DND-41 (cell line): ENCODE measurements around the gene ERC2.

Experiments
- ATAC-seq: fragments of 200-7000 bp; cut with Tn5 transposase; 3 replicates; pipeline ENCODE4 v1.9.1; 2021; ENCODE audit warnings: low read depth; ENCODE audit not compliant: insufficient read depth
- DNase-seq: peaks from one replicate; pipeline ENCODE4 v3.0.0-alpha.2; 2020
- H2AFZ ChIP-seq: 2 replicates; pipeline ENCODE4 v1.6.0; 2012; ENCODE audit warnings: low read depth, low read length
- H3K27ac ChIP-seq: 2 replicates; pipeline ENCODE4 v1.5.1; 2012; ENCODE audit warnings: low read length, inconsistent platforms
- H3K27me3 ChIP-seq: fragments of 200-600 bp; sonication (generic); 2 replicates; pipeline ENCODE4 v1.6.0; 2012; ENCODE audit warnings: low read length, mild to moderate bottlenecking, inconsistent platforms; ENCODE audit not compliant: insufficient read depth, poor library complexity
- H3K36me3 ChIP-seq: 2 replicates; pipeline ENCODE4 v1.5.1; 2012; ENCODE audit warnings: low read length, inconsistent platforms; ENCODE audit not compliant: insufficient read depth
- H3K4me1 ChIP-seq: 2 replicates; pipeline ENCODE4 v1.5.1; 2012; ENCODE audit warnings: mild to moderate bottlenecking, low read length; ENCODE audit not compliant: insufficient read depth
- H3K4me2 ChIP-seq: 2 replicates; pipeline ENCODE4 v1.6.0; 2012; ENCODE audit warnings: mild to moderate bottlenecking, moderate library complexity, low read length, inconsistent platforms; ENCODE audit not compliant: insufficient read depth
- H3K4me3 ChIP-seq, 2 experiments: fragments of 200-600 bp in 1 of 2; shearing (Covaris generic) in 1 of 2; 2 replicates each; pipeline ENCODE4 v1.5.1; 2012 to 2016; ENCODE audit warnings: inconsistent platforms in 2 of 2, low read length in 2 of 2, mild to moderate bottlenecking in 2 of 2, low read depth in 1 of 2, moderate library complexity in 1 of 2
- H3K79me2 ChIP-seq: 2 replicates; pipeline ENCODE4 v1.6.0; 2012; ENCODE audit warnings: low read length, inconsistent platforms; ENCODE audit not compliant: insufficient read depth
- H3K9ac ChIP-seq: 2 replicates; pipeline ENCODE4 v1.6.0; 2012; ENCODE audit warnings: low read depth, mild to moderate bottlenecking, inconsistent platforms, low read length, moderate library complexity
- H3K9me3 ChIP-seq: 2 replicates; pipeline ENCODE4 v1.5.1; 2012; ENCODE audit warnings: low read length, moderate library complexity, mild to moderate bottlenecking, inconsistent platforms; ENCODE audit not compliant: insufficient read depth, severe bottlenecking
- H4K20me1 ChIP-seq: 2 replicates; pipeline ENCODE4 v1.6.0; 2012; ENCODE audit warnings: low read length; ENCODE audit not compliant: insufficient read depth
- EZH2 ChIP-seq: IDR thresholded peaks from 3 replicates; pipeline ENCODE4 v1.6.1; 2012; ENCODE audit warnings: borderline replicate concordance, low read depth, mild to moderate bottlenecking, moderate library complexity, low read length, inconsistent platforms; ENCODE audit not compliant: severe bottlenecking
- TF ChIP-seq, protein P1 (sequence below): IDR thresholded peaks from 2 replicates; pipeline ENCODE4 v1.5.1; 2012; ENCODE audit warnings: borderline replicate concordance, low read length, moderate library complexity, mild to moderate bottlenecking; ENCODE audit not compliant: poor library complexity, severe bottlenecking; ENCODE audit errors: extremely low read depth

Gene ERC2

DNA sequence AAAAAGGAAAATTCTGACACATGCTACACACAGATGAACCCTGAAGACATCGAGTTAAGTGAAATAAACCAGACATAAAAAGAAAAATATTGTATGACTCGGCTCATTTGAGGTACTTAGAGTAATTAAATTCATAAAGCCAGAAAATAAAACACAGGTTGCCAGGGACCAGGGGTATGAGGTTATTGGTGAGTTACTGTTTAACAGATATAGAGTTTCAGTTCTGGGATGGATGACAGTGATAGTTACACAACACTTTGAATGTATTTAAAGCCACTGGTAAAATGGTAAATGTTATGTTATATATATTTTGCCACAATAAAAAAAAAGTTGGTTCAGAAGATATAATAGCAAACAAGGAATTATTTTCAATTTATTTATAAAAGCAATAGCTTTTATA is 545.1 kb downstream of the ERC2 start:
- DNase-seq (no peak), ATAC-seq (no peak)
- H3K27me3 ChIP-seq = peaks cover 3% of the 10 kb centered on the region
- H3K9me3 ChIP-seq = no peaks in the 10 kb centered on the region
- no peak for TF ChIP-seq EZH2
- TF ChIP-seq, protein P1, sequence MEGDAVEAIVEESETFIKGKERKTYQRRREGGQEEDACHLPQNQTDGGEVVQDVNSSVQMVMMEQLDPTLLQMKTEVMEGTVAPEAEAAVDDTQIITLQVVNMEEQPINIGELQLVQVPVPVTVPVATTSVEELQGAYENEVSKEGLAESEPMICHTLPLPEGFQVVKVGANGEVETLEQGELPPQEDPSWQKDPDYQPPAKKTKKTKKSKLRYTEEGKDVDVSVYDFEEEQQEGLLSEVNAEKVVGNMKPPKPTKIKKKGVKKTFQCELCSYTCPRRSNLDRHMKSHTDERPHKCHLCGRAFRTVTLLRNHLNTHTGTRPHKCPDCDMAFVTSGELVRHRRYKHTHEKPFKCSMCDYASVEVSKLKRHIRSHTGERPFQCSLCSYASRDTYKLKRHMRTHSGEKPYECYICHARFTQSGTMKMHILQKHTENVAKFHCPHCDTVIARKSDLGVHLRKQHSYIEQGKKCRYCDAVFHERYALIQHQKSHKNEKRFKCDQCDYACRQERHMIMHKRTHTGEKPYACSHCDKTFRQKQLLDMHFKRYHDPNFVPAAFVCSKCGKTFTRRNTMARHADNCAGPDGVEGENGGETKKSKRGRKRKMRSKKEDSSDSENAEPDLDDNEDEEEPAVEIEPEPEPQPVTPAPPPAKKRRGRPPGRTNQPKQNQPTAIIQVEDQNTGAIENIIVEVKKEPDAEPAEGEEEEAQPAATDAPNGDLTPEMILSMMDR = no peak
- no peaks in the 10 kb centered on the region for H3K4me1 ChIP-seq
- H2AFZ ChIP-seq = no peak overlapping the region
- H3K4me3 ChIP-seq = no peak overlapping the region
- H3K36me3 ChIP-seq = no peaks in the 10 kb centered on the region
- no peaks in the 10 kb centered on the region for H3K79me2 ChIP-seq
- no peak overlapping the region for H3K9ac ChIP-seq
- H3K27ac ChIP-seq = no peak overlapping the region
- no peak overlapping the region for H3K4me2 ChIP-seq
- H4K20me1 ChIP-seq = no peaks in the 10 kb centered on the region

DNA sequence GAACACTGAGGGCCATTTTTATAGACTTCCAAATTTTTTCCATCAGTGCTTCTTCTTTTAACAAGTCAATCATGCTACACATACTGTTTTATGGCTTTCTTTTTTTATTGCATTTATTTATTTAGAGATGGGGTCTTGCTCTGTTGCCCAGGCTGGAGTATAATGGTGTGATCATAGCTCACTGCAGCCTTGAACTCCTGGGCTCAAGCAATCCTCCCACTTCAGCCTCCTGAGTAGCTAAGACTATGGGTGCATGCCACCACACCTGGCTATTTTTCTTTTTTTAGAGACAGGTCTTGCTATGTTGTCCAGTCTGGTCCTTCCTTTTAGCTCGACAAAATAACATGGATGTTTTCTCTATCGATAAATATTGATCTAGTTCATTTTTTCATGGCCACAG is 555.4 kb downstream of the ERC2 start:
- DNase-seq (no peak), ATAC-seq (no peak)
- no peak overlapping the region for H3K27ac ChIP-seq
- no peaks in the 10 kb centered on the region for H3K4me1 ChIP-seq
- no peak overlapping the region for H3K9ac ChIP-seq
- H3K36me3 ChIP-seq = no peaks in the 10 kb centered on the region
- no peaks in the 10 kb centered on the region for H3K79me2 ChIP-seq
- H4K20me1 ChIP-seq = no peaks in the 10 kb centered on the region
- no peak overlapping the region for H2AFZ ChIP-seq
- no peaks in the 10 kb centered on the region for H3K27me3 ChIP-seq
- H3K9me3 ChIP-seq = no peaks in the 10 kb centered on the region
- TF ChIP-seq, protein P1 = no peak
- no peak for TF ChIP-seq EZH2
- no peak overlapping the region for H3K4me3 ChIP-seq
- H3K4me2 ChIP-seq = no peak overlapping the region

DNA sequence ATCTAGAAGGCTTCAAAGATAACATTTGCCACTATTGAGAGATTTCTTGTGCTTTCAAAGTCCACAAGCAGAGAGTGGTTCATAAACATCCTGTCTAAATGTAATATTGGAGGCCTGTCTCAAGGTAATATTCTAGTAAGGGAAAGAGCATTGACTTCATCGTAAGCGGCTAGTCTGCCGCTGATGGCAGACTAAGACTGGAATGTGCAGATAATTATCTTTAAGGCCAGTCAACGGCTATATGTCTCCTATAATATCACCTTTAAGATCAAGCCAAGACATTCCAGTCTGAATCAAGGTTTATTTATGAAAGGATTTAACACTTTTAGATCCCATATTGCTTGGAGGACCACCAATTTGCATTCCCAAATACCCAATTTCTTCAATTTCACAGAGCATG is 557.0 kb downstream of the ERC2 start:
- Histone ChIP-seq H3K27ac (no peak overlapping the region), H3K4me3 (no peak overlapping the region), H3K9ac (no peak overlapping the region), H3K9me3 (no peaks in the 10 kb centered on the region), H3K4me1 (no peaks in the 10 kb centered on the region), H3K4me2 (no peak overlapping the region), H4K20me1 (no peaks in the 10 kb centered on the region), H3K79me2 (no peaks in the 10 kb centered on the region), H2AFZ (no peak overlapping the region), H3K36me3 (no peaks in the 10 kb centered on the region), H3K27me3 (no peaks in the 10 kb centered on the region)
- ATAC-seq (no peak), DNase-seq (no peak)
- TF ChIP-seq EZH2 = no peak
- TF ChIP-seq, protein P1 = no peak

DNA sequence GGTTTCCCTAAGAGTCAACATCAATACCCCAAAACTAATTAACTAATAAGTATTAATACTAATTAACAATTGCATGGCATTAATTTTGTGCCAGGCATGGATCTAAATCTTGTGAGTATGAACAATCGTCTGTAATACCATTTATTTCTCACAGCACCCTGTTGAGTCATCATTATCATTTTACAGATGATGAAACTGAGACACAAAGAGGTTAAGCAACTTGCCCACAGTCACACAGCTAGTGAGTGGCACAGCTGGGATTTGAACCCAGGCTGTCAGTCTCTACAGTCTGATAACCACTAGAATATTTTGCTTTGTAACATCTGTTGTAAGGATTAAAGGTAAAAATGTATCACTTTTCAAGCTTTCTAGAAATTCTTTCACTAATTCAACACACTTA is 557.7 kb downstream of the ERC2 start:
- Histone ChIP-seq H3K9me3 (no peaks in the 10 kb centered on the region), H3K9ac (no peak overlapping the region), H3K79me2 (no peaks in the 10 kb centered on the region), H4K20me1 (no peaks in the 10 kb centered on the region), H3K27me3 (no peaks in the 10 kb centered on the region), H3K4me1 (no peaks in the 10 kb centered on the region), H2AFZ (no peak overlapping the region), H3K4me3 (no peak overlapping the region), H3K4me2 (no peak overlapping the region), H3K36me3 (no peaks in the 10 kb centered on the region), H3K27ac (no peak overlapping the region)
- no peak for ATAC-seq
- TF ChIP-seq, protein P1 = no peak
- no peak for TF ChIP-seq EZH2
- DNase-seq = no peak
